GM12864 (cell line): Measurements from ENCODE around the gene RBP3.

ENCODE experiments used
- DNase-seq: peaks from one replicate; pipeline ENCODE4 v3.0.0-alpha.2; 2011; ENCODE audit warnings: low read depth
- H3K4me3 ChIP-seq: 2 replicates; pipeline ENCODE4 v1.5.1; 2011; ENCODE audit warnings: mild to moderate bottlenecking, low read depth, low read length, control low read depth
- CTCF ChIP-seq: IDR thresholded peaks from 2 replicates; pipeline ENCODE4 v1.5.1; 2011; ENCODE audit warnings: low read depth, mild to moderate bottlenecking, moderate library complexity, low read length, control low read depth, inconsistent platforms; ENCODE audit errors: missing control alignments

The RBP3 gene

GRCh38 chr10:47366181-47366631, 18.0 kb downstream of the RBP3 start:
- H3K4me3 ChIP-seq: no peak overlapping the region
- no peak for TF ChIP-seq CTCF
- no peak for DNase-seq

- no peak for TF ChIP-seq CTCF
- DNase-seq: no peak
These were observed 18.7 kb downstream of the RBP3 start for GRCh38 chr10:47366731-47367460.

GRCh38 chr10:47367646-47368045, 19.5 kb downstream of the RBP3 start:
- no peak for DNase-seq

More at GRCh38 chr10:47366731-47367460, 18.7 kb downstream of the RBP3 start:
- H3K4me3 ChIP-seq: no peak overlapping the region

DNA sequence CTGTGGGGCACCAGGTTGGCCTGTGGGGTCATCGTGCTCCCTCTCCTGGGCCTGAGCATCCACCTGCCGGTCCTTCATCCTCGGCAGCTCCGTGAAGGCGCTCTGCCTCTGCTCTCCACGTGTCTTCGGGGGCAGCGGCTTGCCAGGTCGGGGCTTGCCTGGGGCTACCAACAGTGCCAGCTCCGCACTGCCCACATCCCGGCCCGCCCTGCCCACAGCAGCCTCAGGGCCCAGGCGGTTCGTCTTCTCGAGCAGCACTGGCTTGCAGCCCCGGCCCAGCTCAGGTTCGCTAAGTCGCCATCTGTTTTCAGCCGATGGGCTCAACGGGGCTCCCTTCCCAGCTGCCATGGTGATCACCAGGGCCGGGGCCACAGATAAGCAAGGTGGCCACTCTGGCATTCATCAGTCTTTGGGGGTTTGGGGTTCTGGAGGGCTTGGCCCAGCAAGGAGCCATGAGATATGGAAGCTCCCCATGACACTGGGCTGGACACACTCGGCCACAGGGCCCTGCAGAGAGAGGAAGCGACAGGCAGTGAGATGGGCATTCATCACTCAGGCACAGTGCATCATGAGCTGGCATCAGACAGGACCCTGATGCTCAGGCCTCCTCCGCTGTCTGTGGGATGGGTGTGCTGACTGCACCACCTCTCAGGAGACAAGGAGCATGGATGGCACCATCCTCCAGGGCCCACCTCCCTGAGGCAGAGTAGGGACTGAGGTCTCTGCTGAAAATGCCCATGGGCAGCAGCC, 20.4 kb downstream of the RBP3 start:
- no peak for TF ChIP-seq CTCF
- H3K4me3 ChIP-seq: no peak overlapping the region
- no peak for DNase-seq

More at GRCh38 chr10:47367646-47368045, 19.5 kb downstream of the RBP3 start:
- no peak for TF ChIP-seq CTCF
- H3K4me3 ChIP-seq: no peak overlapping the region

DNA sequence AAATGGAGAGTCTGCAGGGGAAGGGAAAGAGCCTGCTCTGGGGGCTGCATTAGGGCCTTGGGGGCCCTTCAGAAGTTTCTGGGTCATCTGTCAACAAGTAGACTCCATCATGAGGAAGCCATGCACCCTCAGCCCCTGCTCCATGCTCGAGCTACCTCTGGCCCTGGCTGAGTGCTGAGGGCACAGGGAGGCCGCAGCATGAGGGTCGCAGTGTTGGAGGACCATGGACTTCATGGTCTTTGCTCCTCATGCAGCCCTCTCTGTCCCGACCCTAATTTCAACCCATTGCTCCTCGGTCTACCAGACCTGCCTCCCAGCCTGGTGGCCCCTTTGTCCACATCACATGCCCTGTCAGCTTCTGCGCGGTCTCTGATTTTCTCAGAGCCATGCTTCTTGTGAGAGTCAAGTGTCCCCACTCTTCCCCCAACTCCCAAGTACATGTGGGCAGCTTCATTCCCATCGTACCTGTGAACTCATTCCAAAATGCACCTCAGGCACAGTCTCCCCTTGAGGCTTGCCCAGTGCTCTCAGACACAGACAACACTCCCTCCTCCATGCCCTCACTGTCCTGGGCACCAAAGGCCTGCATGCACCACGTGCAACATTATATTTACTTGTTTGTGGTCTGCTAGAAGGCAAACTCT, 21.2 kb downstream of the RBP3 start:
- DNase-seq: no peak
- no peak for TF ChIP-seq CTCF

DNA sequence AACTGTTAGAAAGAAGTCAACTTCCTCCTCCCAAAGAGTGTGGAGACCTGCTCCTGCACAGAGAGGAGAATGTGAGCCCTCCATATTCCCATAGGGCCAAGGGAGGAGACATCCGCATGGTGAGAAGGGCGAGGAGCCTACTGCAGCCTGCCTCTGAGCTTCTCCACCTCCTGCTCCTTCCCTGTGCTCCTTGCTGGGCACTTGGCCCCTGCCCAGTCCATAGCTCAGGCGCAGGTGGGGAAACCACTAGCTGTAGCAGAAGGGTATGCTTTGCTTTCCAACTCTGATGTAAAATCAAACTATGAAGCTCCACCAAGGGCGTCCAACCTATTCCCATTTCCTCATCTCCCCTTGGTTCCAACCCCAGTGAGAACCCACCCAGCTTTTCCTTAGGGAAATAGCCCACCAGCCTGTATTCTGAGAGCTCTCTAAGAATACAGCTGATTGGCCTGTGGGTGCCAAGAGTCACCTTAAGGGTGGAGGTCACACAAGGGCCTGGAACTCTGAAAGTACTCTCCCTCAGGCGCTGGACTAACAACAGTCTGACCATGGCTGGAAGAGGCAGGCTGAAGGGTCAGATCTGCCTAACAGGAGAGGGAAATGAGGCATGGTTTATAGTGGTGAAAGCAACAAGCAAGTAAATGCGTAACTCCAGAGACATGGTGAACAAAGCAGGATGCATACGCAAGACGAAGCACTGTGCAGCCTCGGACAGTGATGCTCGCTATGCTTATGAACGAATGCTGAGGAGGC, 22.0 kb downstream of the RBP3 start:
- no peak for DNase-seq
- TF ChIP-seq CTCF: no peak
- no peak overlapping the region for H3K4me3 ChIP-seq

More for the DNA sequence above, 21.2 kb downstream of the RBP3 start:
- no peak overlapping the region for H3K4me3 ChIP-seq
